GM18861 (cell line): Measurements from ENCODE around the gene ZP2.
"Not testable (repeated sequence)": the region's sequence is repeated elsewhere in the genome, so short reads cannot be mapped to it uniquely, and the experiment has no call there.

ENCODE experiments used
- ATAC-seq: cut with Tn5 transposase; IDR thresholded peaks from one replicate; pipeline ENCODE4 v1.9.1; 2021; ENCODE audit not compliant: unreplicated experiment

ZP2 gene

GRCh38 chr16:21211486-21211885 is at the start of gene ZP2:
ZP2 (minus strand) TSS chr16:21211574; CDS start chr16:21211547, 27 bp downstream.
- ATAC-seq, result no peak

GRCh38 chr16:21257284-21257683 is 45.9 kb upstream of the ZP2 start:
- ATAC-seq, result no peak

GRCh38 chr16:21256636-21257035 is 45.3 kb upstream of the ZP2 start:
- ATAC-seq, result no peak

- ATAC-seq, result no peak
Observed at GRCh38 chr16:21253470-21253869, 42.1 kb upstream of the ZP2 start.

- no peak for ATAC-seq
Observed at GRCh38 chr16:21250072-21250923, 38.9 kb upstream of the ZP2 start.

GRCh38 chr16:21248179-21248578 is 36.8 kb upstream of the ZP2 start:
- not testable (repeated sequence) for ATAC-seq

GRCh38 chr16:21244518-21245215 is 33.3 kb upstream of the ZP2 start:
- no peak for ATAC-seq

GRCh38 chr16:21242756-21243155 is 31.4 kb upstream of the ZP2 start:
- no peak for ATAC-seq

GRCh38 chr16:21239646-21240045 is 28.3 kb upstream of the ZP2 start:
- no peak for ATAC-seq

GRCh38 chr16:21236831-21237230 is 25.5 kb upstream of the ZP2 start:
- ATAC-seq, result no peak

GRCh38 chr16:21235199-21235585 is 23.8 kb upstream of the ZP2 start:
- ATAC-seq, result no peak

GRCh38 chr16:21233521-21234150 is 22.3 kb upstream of the ZP2 start, which contains the start of gene ANKS4B:
ANKS4B (plus strand) TSS chr16:21233699; CDS start chr16:21233738, 39 bp downstream.
- no peak for ATAC-seq

- ATAC-seq, result no peak
Observed at GRCh38 chr16:21233045-21233520, 21.7 kb upstream of the ZP2 start.

GRCh38 chr16:21228361-21228872 is 17.0 kb upstream of the ZP2 start:
- no peak for ATAC-seq

GRCh38 chr16:21227866-21228265 is 16.5 kb upstream of the ZP2 start:
- no peak for ATAC-seq

GRCh38 chr16:21226749-21227148 is 15.4 kb upstream of the ZP2 start:
- no peak for ATAC-seq

- ATAC-seq, result no peak
Observed at GRCh38 chr16:21224800-21225199, 13.4 kb upstream of the ZP2 start.

- no peak for ATAC-seq
Observed at GRCh38 chr16:21223787-21224186, 12.4 kb upstream of the ZP2 start.

- ATAC-seq, result no peak
Observed at GRCh38 chr16:21222495-21223337, 11.3 kb upstream of the ZP2 start.

GRCh38 chr16:21219551-21219950 is 8.2 kb upstream of the ZP2 start:
- ATAC-seq, result no peak
